GM19193 (cell line): ENCODE results near the gene HTRA1.

ENCODE experiments used
- POLR2A ChIP-seq: IDR thresholded peaks from 4 replicates; pipeline ENCODE4 v1.6.1; 2011; ENCODE audit not compliant: insufficient read depth, insufficient read length; ENCODE audit errors: extremely low read depth

HTRA1 gene

GRCh38 chr10:122508021-122508420 is 46.7 kb downstream of the HTRA1 start:
- no peak for TF ChIP-seq POLR2A

- TF ChIP-seq POLR2A, result no peak
Observed at GRCh38 chr10:122509323-122509722, 48.0 kb downstream of the HTRA1 start.

DNA sequence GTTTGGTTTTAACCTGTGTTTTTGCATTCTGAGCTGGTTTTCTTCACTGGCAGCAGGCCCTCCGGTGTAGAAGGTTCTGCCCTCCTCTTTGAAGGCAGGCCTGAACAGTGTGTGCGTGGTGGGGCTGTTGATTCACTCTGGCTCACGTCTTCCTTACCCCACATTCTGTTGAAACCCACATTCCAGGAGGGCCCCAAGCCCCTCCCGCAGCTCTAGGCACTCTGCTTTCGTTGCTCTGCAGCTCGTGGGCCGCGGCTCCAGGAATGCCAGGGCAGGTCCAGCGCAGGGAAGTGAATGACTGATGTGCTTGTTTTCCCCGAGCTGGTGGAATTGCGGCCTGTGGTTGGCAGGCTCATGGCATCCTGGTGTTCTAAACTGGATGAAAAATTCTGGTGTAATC is 49.0 kb downstream of the HTRA1 start:
- TF ChIP-seq POLR2A, result no peak

DNA sequence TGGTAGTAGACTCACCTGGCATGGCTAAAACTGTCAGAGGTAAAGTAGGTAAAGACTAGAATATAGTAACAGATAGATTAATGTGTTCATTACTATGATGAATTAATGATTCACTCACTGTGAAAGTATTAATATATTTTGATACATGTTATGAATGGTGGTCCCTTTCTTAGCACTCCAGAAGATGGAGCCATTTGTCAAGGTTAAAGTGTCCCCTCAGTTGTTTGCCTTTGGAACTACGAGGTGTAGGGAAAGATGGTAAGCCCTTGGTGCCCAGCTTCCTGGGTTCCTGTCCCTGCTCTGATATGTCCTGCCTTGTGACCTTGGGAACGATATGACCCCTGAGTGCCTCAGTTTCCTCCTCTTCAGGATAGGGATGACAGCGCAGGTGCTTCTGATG is 49.4 kb downstream of the HTRA1 start:
- TF ChIP-seq POLR2A, result no peak

GRCh38 chr10:122513053-122513452 is 51.7 kb downstream of the HTRA1 start:
- TF ChIP-seq POLR2A, result no peak

- no peak for TF ChIP-seq POLR2A
Observed at GRCh38 chr10:122514045-122514840, 52.9 kb downstream of the HTRA1 start.

DNA sequence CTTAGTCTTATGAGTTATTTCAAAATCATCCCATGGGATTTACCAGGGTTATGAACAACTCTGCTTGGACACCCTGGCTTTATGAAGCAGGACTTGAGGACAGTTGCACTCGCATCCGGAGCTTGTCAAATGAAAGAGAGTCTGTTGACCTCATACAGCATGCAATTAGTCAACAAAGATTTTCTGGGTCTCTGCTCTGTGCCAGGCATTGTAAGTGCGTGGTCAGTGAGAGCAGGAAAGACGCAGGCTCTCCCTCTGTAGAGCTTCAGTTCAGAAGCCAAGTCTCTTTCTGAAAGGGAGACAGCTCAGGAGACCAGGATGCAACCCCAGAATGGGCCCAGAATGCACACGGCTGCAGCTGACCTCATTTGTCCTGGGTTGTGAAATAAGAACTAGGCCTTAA is 53.7 kb downstream of the HTRA1 start:
- no peak for TF ChIP-seq POLR2A

GRCh38 chr10:122515588-122516231 is 54.4 kb downstream of the HTRA1 start:
- TF ChIP-seq POLR2A, result no peak

GRCh38 chr10:122516734-122517133 is 55.4 kb downstream of the HTRA1 start:
- no peak for TF ChIP-seq POLR2A

DNA sequence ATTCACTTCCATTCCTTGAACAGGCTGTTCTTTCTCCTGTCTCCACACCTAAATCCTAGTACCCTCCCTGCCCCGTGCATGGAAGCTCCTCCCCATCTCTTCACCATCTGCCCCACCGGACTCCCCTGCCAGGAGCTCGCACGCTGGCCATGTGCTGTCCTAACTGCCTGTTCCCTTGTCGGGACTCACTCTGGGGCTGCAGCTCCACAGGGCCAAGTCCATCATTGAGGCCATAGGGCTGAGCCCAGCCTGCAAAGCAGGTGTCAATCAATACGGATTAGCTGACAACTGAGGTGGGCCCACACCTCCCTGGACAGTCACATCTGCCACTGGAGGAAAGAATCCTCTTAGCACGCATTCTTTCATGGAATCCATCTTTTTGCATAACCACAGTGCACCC is 57.8 kb downstream of the HTRA1 start:
- TF ChIP-seq POLR2A, result no peak

GRCh38 chr10:122519873-122520272 is 58.5 kb downstream of the HTRA1 start:
- no peak for TF ChIP-seq POLR2A

DNA sequence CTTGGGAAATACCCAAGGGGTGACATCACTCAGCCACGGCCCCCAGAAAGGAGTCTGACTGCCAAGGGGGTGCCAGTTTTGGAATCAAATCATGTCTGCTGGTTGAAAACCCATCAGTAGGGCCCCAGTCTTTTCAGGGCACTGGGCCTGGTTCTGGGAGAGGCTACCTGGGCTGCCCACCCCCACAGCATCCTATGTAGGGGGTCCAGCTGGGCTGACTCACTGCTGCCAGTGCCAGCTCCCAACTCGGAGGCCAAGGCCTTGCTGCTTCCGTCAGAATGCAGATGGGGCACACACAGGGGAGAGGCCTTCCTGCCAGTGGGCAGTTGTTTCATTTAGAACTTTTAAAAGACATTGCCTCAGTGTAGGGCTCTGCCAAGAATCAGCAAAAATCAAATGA is 59.7 kb downstream of the HTRA1 start:
- TF ChIP-seq POLR2A, result no peak

DNA sequence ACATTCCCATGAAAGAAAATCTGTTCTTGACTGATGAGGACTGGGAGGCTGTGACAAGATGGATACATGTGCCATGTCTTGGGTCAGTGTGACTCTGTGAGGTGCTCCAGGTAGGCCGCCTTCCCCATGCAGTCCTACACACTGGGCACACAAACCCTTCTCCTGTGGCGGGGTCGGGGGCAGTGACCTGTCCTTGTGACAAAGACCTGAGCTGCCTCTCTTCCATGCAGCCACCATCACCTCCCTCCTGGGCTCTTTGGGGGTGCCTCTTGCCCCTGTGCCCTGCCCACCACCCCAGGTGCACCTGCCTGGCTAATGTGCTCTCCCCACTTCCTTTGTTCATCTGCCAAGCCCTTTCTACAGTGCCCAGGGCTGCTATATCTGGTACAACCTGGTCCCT is 63.5 kb downstream of the HTRA1 start:
- no peak for TF ChIP-seq POLR2A

GRCh38 chr10:122525788-122526187 is 64.4 kb downstream of the HTRA1 start:
- no peak for TF ChIP-seq POLR2A

DNA sequence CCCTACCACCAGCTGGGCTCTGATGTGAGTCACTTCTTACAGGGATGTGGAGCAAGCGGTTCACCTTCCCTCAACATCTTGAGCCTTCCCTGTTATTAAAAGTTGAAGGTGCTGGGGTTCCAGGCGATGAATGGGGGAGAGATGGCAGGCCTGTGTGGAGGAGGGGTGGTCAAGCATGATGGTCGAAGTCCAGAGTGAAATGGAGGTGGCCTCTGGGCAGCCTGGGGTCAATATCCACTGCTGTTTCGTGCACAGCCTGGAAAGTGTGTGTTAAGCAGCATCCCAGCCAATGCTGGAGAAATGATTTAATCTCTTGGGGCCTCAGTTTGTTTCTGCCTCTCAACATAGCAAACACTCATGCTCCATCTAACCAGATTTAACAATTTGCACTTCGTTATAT is 65.5 kb downstream of the HTRA1 start:
- no peak for TF ChIP-seq POLR2A

GRCh38 chr10:122530177-122530576 is 68.8 kb downstream of the HTRA1 start:
- no peak for TF ChIP-seq POLR2A
